Activated gamma-delta T cell treated with Interleukin-2 at 50 U/mL for 16 hours (primary cell): ENCODE data around the gene MCF2L.

Source experiments
- DNase-seq: peaks from one replicate; pipeline ENCODE4 v3.0.0-alpha.2; 2020

Gene MCF2L

GRCh38 chr13:113138792-113139551 lies 170.0 kb downstream of the MCF2L start:
- no peak for DNase-seq

- DNase-seq = no peak
These were observed 170.6 kb downstream of the MCF2L start for GRCh38 chr13:113139577-113139976.

GRCh38 chr13:113140677-113141600 lies 171.9 kb downstream of the MCF2L start:
- DNase-seq = no peak

GRCh38 chr13:113141601-113141970 lies 172.6 kb downstream of the MCF2L start:
- no peak for DNase-seq

GRCh38 chr13:113142876-113143275 lies 173.9 kb downstream of the MCF2L start:
- no peak for DNase-seq

- DNase-seq = no peak
These were observed 174.6 kb downstream of the MCF2L start for GRCh38 chr13:113143466-113144254.

GRCh38 chr13:113144255-113144629 lies 175.2 kb downstream of the MCF2L start:
- no peak for DNase-seq

- DNase-seq = no peak
These were observed 176.5 kb downstream of the MCF2L start for GRCh38 chr13:113145496-113145895.

- no peak for DNase-seq
These were observed 177.0 kb downstream of the MCF2L start for GRCh38 chr13:113145911-113146598.

- DNase-seq = no peak
These were observed 177.7 kb downstream of the MCF2L start for GRCh38 chr13:113146750-113147149.

- DNase-seq = no peak
These were observed 178.2 kb downstream of the MCF2L start for GRCh38 chr13:113147206-113147605.

GRCh38 chr13:113148407-113148806 lies 179.4 kb downstream of the MCF2L start:
- no peak for DNase-seq

GRCh38 chr13:113148940-113149503 lies 180.0 kb downstream of the MCF2L start:
- DNase-seq = no peak
